IMR-90 (cell line): ENCODE measurements around the gene IL31RA. TPM values are rescaled to one million over a fixed set of nuclear protein-coding genes. Genes with fewer than 3 reads are reported as not detected.

Experiments used
- ATAC-seq: fragments of 200-7000 bp; cut with Tn5 transposase; 2 replicates; pipeline ENCODE4 v1.9.1; 2020; ENCODE audit warnings: low read depth, mild to moderate bottlenecking, moderate library complexity
- BruUV-seq: library from RNA; stranded (reverse); fragments of 400-500 nt; replicated peaks from 2 replicates; lab custom pipeline; 2021; lab: Mats Ljungman, UMichigan
- CTCF ChIA-PET: fragments of 300-600 bp; formaldehyde crosslinking; extraction: SDS; loops from one replicate; lab custom pipeline; 2021; ENCODE audit warnings: antibody characterized with exemption; lab: Yijun Ruan, JAX
- POLR2A ChIA-PET: fragments of 300-600 bp; sonication (Branson Sonifier 250); formaldehyde crosslinking; loops from one replicate; lab custom pipeline; 2022; ENCODE audit warnings: antibody characterized with exemption; ENCODE audit not compliant: unreplicated experiment; lab: Charles Lee
- DNase-seq: peaks from one replicate; pipeline ENCODE4 v3.0.0; 2013
- H2AFZ ChIP-seq: replicated peaks from 2 replicates; pipeline ENCODE3; 2013; ENCODE audit warnings: low read length, mild to moderate bottlenecking; ENCODE audit not compliant: poor library complexity
- H2AK5ac ChIP-seq: 2 replicates; pipeline ENCODE4 v1.6.1; 2013; ENCODE audit warnings: low read depth, low read length, inconsistent platforms
- H2AK9ac ChIP-seq: replicated peaks from 2 replicates; pipeline ENCODE3; 2013; ENCODE audit warnings: mild to moderate bottlenecking, low read depth, low read length, moderate library complexity; ENCODE audit not compliant: poor library complexity
- H2BK120ac ChIP-seq: 2 replicates; pipeline ENCODE4 v1.6.1; 2013; ENCODE audit warnings: low read depth, low read length, inconsistent platforms
- H2BK15ac ChIP-seq: 3 replicates; pipeline ENCODE4 v1.6.1; 2013; ENCODE audit warnings: low read depth, low read length, inconsistent platforms
- H2BK20ac ChIP-seq: 2 replicates; pipeline ENCODE4 v1.6.1; 2013; ENCODE audit warnings: low read depth, mild to moderate bottlenecking, inconsistent platforms, low read length, moderate library complexity
- H2BK5ac ChIP-seq: 2 replicates; pipeline ENCODE4 v1.6.1; 2013; ENCODE audit warnings: mild to moderate bottlenecking, low read depth, low read length, inconsistent platforms; ENCODE audit not compliant: poor library complexity, severe bottlenecking
- H3K14ac ChIP-seq: replicated peaks from 2 replicates; pipeline ENCODE4 v1.6.1; 2013; ENCODE audit warnings: low read depth, low read length, inconsistent platforms
- H3K18ac ChIP-seq: 2 replicates; pipeline ENCODE4 v1.6.1; 2013; ENCODE audit warnings: low read depth, low read length, control low read depth
- H3K23ac ChIP-seq: 2 replicates; pipeline ENCODE4 v1.6.1; 2013; ENCODE audit warnings: low read depth, low read length, inconsistent platforms
- H3K27ac ChIP-seq: 2 replicates; pipeline ENCODE4 v1.5.1; 2013; ENCODE audit warnings: mild to moderate bottlenecking, control low read depth, low read length; ENCODE audit not compliant: insufficient read depth
- H3K27me3 ChIP-seq: 2 replicates; pipeline ENCODE4 v1.6.1; 2013; ENCODE audit warnings: low read length; ENCODE audit not compliant: control insufficient read depth, insufficient read depth
- H3K36me3 ChIP-seq: 2 replicates; pipeline ENCODE4 v1.6.1; 2013; ENCODE audit warnings: low read length, mixed read lengths; ENCODE audit not compliant: control insufficient read depth, insufficient read depth
- H3K4ac ChIP-seq: 2 replicates; pipeline ENCODE4 v1.6.1; 2013; ENCODE audit warnings: low read depth, low read length, inconsistent platforms
- H3K4me1 ChIP-seq: 2 replicates; pipeline ENCODE4 v1.6.1; 2013; ENCODE audit warnings: low read length, mixed read lengths; ENCODE audit not compliant: control insufficient read depth, insufficient read depth
- H3K4me2 ChIP-seq: 2 replicates; pipeline ENCODE4 v1.6.1; 2013; ENCODE audit warnings: low read depth, mild to moderate bottlenecking, control low read depth, low read length, moderate library complexity
- H3K4me3 ChIP-seq: 2 replicates; pipeline ENCODE4 v1.5.1; 2013; ENCODE audit warnings: low read depth, mild to moderate bottlenecking, control low read depth, low read length, moderate library complexity; ENCODE audit not compliant: insufficient read depth
- H3K56ac ChIP-seq: 2 replicates; pipeline ENCODE4 v1.6.1; 2013; ENCODE audit warnings: low read length, inconsistent platforms; ENCODE audit not compliant: insufficient read depth; ENCODE audit errors: extremely low read depth
- H3K79me1 ChIP-seq, 2 experiments: 2 replicates each; pipeline ENCODE4 v1.6.1; 2013; ENCODE audit warnings: low read length in 2 of 2, inconsistent platforms in 1 of 2, low read depth in 1 of 2
- H3K9ac ChIP-seq: 2 replicates; pipeline ENCODE4 v1.6.1; 2013; ENCODE audit warnings: low read depth, low read length, control low read depth
- H3K9me1 ChIP-seq: 2 replicates; pipeline ENCODE4 v1.6.1; 2013; ENCODE audit warnings: low read length, inconsistent platforms; ENCODE audit not compliant: insufficient read depth
- H3K9me3 ChIP-seq: 2 replicates; pipeline ENCODE4 v1.6.1; 2013; ENCODE audit warnings: low read length; ENCODE audit not compliant: control insufficient read depth, insufficient read depth
- H4K20me1 ChIP-seq: 2 replicates; pipeline ENCODE4 v1.6.1; 2013; ENCODE audit warnings: low read length, inconsistent platforms; ENCODE audit not compliant: insufficient read depth
- H4K5ac ChIP-seq: 2 replicates; pipeline ENCODE4 v1.6.1; 2013; ENCODE audit warnings: mild to moderate bottlenecking, low read depth, low read length, control low read depth
- H4K8ac ChIP-seq, 2 experiments: 2 replicates each; pipeline ENCODE4 v1.6.1; 2013; ENCODE audit warnings: low read depth in 2 of 2, low read length in 2 of 2, control low read depth in 1 of 2, inconsistent platforms in 1 of 2
- H4K91ac ChIP-seq: 2 replicates; pipeline ENCODE4 v1.6.1; 2013; ENCODE audit warnings: low read depth, low read length, inconsistent platforms; ENCODE audit not compliant: insufficient read depth
- BHLHE40 ChIP-seq: fragments of 150-350 bp; IDR thresholded peaks from 2 replicates; pipeline ENCODE4 v1.6.1; 2016; ENCODE audit warnings: mild to moderate bottlenecking, low read depth, low read length
- CEBPB ChIP-seq: IDR thresholded peaks from 2 replicates; pipeline ENCODE4 v1.6.1; 2012; ENCODE audit warnings: low read depth, low read length, improper control_type of control experiment
- CHD1 ChIP-seq: IDR thresholded peaks from 2 replicates; pipeline ENCODE4 v1.6.1; 2012; ENCODE audit warnings: low read depth, low read length, improper control_type of control experiment
- CTCF ChIP-seq: conservative IDR thresholded peaks from 2 replicates; pipeline ENCODE4 v1.5.1; 2012; ENCODE audit warnings: mild to moderate bottlenecking, low read depth, low read length, improper control_type of control experiment
- FOS ChIP-seq: fragments of 150-350 bp; IDR thresholded peaks from 2 replicates; pipeline ENCODE4 v1.6.1; 2016; ENCODE audit warnings: low read depth, low read length
- MAFK ChIP-seq: IDR thresholded peaks from 2 replicates; pipeline ENCODE4 v1.6.1; 2012; ENCODE audit warnings: low read depth, low read length, improper control_type of control experiment
- MAZ ChIP-seq: IDR thresholded peaks from 2 replicates; pipeline ENCODE4 v1.6.1; 2012; ENCODE audit warnings: low read depth, mild to moderate bottlenecking, low read length, improper control_type of control experiment, moderate library complexity, borderline replicate concordance
- MXI1 ChIP-seq: IDR thresholded peaks from 2 replicates; pipeline ENCODE4 v1.6.1; 2012; ENCODE audit warnings: low read depth, mild to moderate bottlenecking, low read length, moderate library complexity, borderline replicate concordance
- NFE2L2 ChIP-seq: fragments of 150-350 bp; IDR thresholded peaks from 2 replicates; pipeline ENCODE4 v1.6.1; 2016; ENCODE audit warnings: low read depth, mild to moderate bottlenecking, low read length
- POLR2A ChIP-seq: IDR thresholded peaks from 2 replicates; pipeline ENCODE4 v1.6.1; 2012; ENCODE audit warnings: mild to moderate bottlenecking, low read depth, low read length
- RAD21 ChIP-seq: IDR thresholded peaks from 2 replicates; pipeline ENCODE4 v1.6.1; 2012; ENCODE audit warnings: low read length, improper control_type of control experiment
- RCOR1 ChIP-seq: IDR thresholded peaks from 2 replicates; pipeline ENCODE4 v1.6.1; 2012; ENCODE audit warnings: mild to moderate bottlenecking, low read length, improper control_type of control experiment; ENCODE audit not compliant: insufficient replicate concordance
- RFX5 ChIP-seq: IDR thresholded peaks from 2 replicates; pipeline ENCODE4 v1.8.0; 2012; ENCODE audit warnings: low read depth, mild to moderate bottlenecking, low read length, moderate library complexity
- SMC3 ChIP-seq: fragments of 150-350 bp; IDR thresholded peaks from 2 replicates; pipeline ENCODE4 v1.6.1; 2016; ENCODE audit warnings: low read depth, mild to moderate bottlenecking, antibody characterized with exemption, low read length, moderate library complexity
- USF2 ChIP-seq: fragments of 150-350 bp; IDR thresholded peaks from 2 replicates; pipeline ENCODE4 v1.6.1; 2017; ENCODE audit warnings: mild to moderate bottlenecking, antibody characterized with exemption, low read length, low read depth
- WGBS, 2 experiments: methylation state at CpG; one replicate each; pipeline versions ENCODE4 v1.1.5 to v1.1.7; 2013; ENCODE audit warnings: missing lambda C conversion rate in 2 of 2; ENCODE audit not compliant: insufficient read length in 1 of 2; ENCODE audit errors: extremely low coverage in 2 of 2; 5-methylcytosine and 5-hydroxymethylcytosine counted together
- dilution Hi-C: fragments of 300-500 bp; cut with HindIII; formaldehyde crosslinking; loops from one replicate; pipeline ENCODE4 v1.14.3; 2018; ENCODE audit warnings: low sequenced_read_pairs; ENCODE audit not compliant: unreplicated experiment
- in situ Hi-C: fragments of 300-500 bp; cut with MboI; formaldehyde crosslinking; loops from 3 replicates; pipeline ENCODE4 v1.14.3; 2019; ENCODE audit warnings: low sequenced_read_pairs, inconsistent platforms, mixed read lengths
- intact Hi-C: fragments of 100-400 bp; cut with micrococcal nuclease; formaldehyde crosslinking; loops from 2 replicates; pipeline ENCODE4 v1.10.0; 2022
- polyA plus RNA-seq, 3 experiments: library from polyadenylated mRNA; depleted of rRNA; stranded (reverse); fragments of >200 nt; gene quantifications; 2 replicates each; pipeline ENCODE4 v1.2.3, GENCODE V29; 2012; ENCODE audit warnings: low replicate concordance in 1 of 3
- total RNA-seq: library from RNA; depleted of rRNA; stranded (reverse); fragments of >200 nt; gene quantifications from 2 replicates; pipeline ENCODE4 v1.2.3, GENCODE V29; 2012
- TF ChIP-seq, protein P1 (sequence below): fragments of 150-350 bp; IDR thresholded peaks from 2 replicates; pipeline ENCODE4 v1.6.1; 2016; ENCODE audit warnings: low read depth, mild to moderate bottlenecking, low read length, moderate library complexity, borderline replicate concordance

Gene IL31RA
- total and polyA plus RNA-seq, 2 of the 4 experiments (the other 2 are of a cell fraction) = 0.39 to 0.90 TPM

- peak; percentile 27 for DNase-seq
- POLR2A ChIA-PET = interaction anchor here (0.6 kb wide), 1 partner anchor 595 kb away, joined by 9 read pairs; the partner anchor contains the start of gene DHX29
- no peak overlapping the region for H3K4me2 ChIP-seq
Observed at GRCh38 chr5:55902696-55903095, 51.5 kb downstream of the IL31RA start.

More at GRCh38 chr5:55902696-55903095, 51.5 kb downstream of the IL31RA start:
- H3K27me3 ChIP-seq = no peaks in the 10 kb centered on the region
- H4K8ac ChIP-seq = no peak overlapping the region
- intact Hi-C loops (no loop called here), in situ Hi-C loops (loop anchor here (25.0 kb wide), 1 partner anchor 565 kb away; no protein-coding TSS in a partner anchor), dilution Hi-C loops (no loop called here)
- no peak overlapping the region for H3K27ac ChIP-seq
- H2AK9ac ChIP-seq = no peak overlapping the region
- H2BK15ac ChIP-seq = no peak overlapping the region; the same call in 2 of the 3 replicates
- H4K5ac ChIP-seq = no peak overlapping the region
- H3K4ac ChIP-seq = no peak overlapping the region
- H4K91ac ChIP-seq = no peak overlapping the region
- no peaks in the 10 kb centered on the region for H3K9me3 ChIP-seq
- no peaks in the 10 kb centered on the region for H4K20me1 ChIP-seq
- no peak for ATAC-seq
- H3K79me1 ChIP-seq = no peaks in the 10 kb centered on the region
- H3K14ac ChIP-seq = no peak overlapping the region; the same call in 1 of the 2 replicates
- H3K23ac ChIP-seq = no peak overlapping the region
- H2BK120ac ChIP-seq = no peak overlapping the region
- H3K56ac ChIP-seq = no peak overlapping the region
- peaks cover 4% of the 10 kb centered on the region; the same call in 1 of the 2 replicates for H3K9me1 ChIP-seq
- no peak overlapping the region for H3K9ac ChIP-seq
- peaks cover 4% of the 10 kb centered on the region for H3K4me1 ChIP-seq
- H2AK5ac ChIP-seq = no peak overlapping the region
- H3K36me3 ChIP-seq = no peaks in the 10 kb centered on the region
- CTCF ChIA-PET = no interaction called here
- H2BK5ac ChIP-seq = no peak overlapping the region
- TF ChIP-seq SMC3 = no peak
- TF ChIP-seq MAFK = no peak
- TF ChIP-seq RCOR1 = no peak
- no peak for TF ChIP-seq NFE2L2
- TF ChIP-seq RFX5 = no peak
- no peak for TF ChIP-seq MAZ
- TF ChIP-seq POLR2A = no peak
- no peak for TF ChIP-seq CTCF
- TF ChIP-seq USF2 = no peak
- no peak for TF ChIP-seq CHD1
- TF ChIP-seq MXI1 = no peak
- TF ChIP-seq FOS = no peak
- no peak for TF ChIP-seq BHLHE40
- TF ChIP-seq, protein P1, sequence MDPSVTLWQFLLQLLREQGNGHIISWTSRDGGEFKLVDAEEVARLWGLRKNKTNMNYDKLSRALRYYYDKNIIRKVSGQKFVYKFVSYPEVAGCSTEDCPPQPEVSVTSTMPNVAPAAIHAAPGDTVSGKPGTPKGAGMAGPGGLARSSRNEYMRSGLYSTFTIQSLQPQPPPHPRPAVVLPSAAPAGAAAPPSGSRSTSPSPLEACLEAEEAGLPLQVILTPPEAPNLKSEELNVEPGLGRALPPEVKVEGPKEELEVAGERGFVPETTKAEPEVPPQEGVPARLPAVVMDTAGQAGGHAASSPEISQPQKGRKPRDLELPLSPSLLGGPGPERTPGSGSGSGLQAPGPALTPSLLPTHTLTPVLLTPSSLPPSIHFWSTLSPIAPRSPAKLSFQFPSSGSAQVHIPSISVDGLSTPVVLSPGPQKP = no peak
- TF ChIP-seq CEBPB = no peak
- no peak for TF ChIP-seq RAD21
- no TSS peak for BruUV-seq
- H3K18ac ChIP-seq = no peak overlapping the region
- H2BK20ac ChIP-seq = no peak overlapping the region
- no peak overlapping the region for H2AFZ ChIP-seq
- H3K4me3 ChIP-seq = no peak overlapping the region
- WGBS, 2 experiments = 100% methylated on average over 2 of the region's 5 CpGs; no CpG with 5 or more reads in 1 of the 2 experiments
